ENCODE data around the gene EBP.
A peak's percentile ranks its signal among the peaks of the same experiment; 100 is the strongest.

EBP gene

GRCh38 chrX:48521353-48522243 lies at the start of gene EBP:
TSS of gene EBP (plus strand) at chrX:48521808. CDS start at chrX:48523772, 1,964 bp downstream.
- peak; percentile 63 to 66 for DNase-seq

GRCh38 chrX:48472225-48472624 lies 49.4 kb upstream of the EBP start:
- no peak for DNase-seq

DNA sequence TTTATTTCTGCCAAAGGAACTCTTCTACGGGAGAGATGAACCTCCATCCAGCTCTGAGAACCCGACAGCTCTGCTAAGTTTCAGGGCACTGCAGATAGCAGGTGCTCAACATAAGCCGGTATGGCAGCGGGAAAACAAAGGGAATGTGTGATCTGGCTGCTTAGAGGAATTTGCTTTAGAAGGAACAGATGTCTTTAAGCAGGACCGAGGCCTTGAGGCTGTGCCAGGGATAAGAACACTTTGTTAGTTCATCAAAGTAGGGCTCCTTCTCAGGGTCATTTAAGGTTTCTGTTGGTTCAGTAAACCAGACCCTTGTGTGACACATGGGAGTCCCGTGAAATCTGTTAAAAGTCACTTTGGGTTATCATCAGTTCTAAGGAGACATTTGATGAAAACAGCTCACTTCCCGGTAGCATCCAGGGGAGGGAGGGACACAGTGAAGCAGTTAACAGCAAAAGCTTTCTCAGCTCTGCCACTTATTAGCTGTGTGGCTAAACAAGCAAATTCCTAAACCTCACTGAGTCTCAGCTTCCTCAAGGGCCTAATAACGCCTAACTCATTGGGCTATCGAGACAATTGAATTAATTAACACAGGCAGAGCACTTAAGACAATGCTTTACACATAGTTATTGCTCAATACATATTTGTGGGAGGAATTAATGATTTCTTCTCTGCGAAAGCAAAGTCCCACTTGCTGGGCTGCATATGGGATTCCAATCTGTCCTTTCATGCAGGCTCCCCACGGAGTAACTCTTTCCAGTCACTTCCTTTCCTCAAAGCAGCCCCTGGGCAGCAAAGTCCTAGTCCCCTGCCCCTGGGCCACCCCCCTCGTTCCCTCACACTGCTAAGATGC lies 48.5 kb upstream of the EBP start:
- DNase-seq, result no peak

- DNase-seq, result no peak
These were observed 48.0 kb upstream of the EBP start for GRCh38 chrX:48473704-48473990.

DNA sequence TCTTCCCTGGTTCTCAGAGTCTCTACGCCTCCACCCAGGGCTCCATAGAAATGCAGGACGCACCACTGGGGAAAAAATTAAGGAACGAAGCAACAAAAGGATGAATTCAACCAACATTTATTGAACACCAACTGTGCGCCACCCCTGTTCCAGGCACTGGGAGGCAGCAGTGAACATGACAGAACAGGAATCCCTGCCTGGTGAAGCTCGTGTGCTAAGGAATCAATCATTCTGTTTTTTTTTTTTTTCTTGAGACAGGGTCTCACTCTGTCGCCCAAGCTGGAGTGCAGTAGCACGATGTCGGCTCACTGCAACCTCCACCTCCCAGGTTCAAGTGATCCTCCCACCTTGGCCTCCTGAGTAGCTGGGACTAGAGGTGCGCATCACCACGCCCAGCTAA lies 47.5 kb upstream of the EBP start:
- DNase-seq, result no peak

- no peak for DNase-seq
These were observed 47.0 kb upstream of the EBP start for GRCh38 chrX:48474581-48474980.

- DNase-seq, result no peak
These were observed 46.3 kb upstream of the EBP start for GRCh38 chrX:48475296-48475695.

- DNase-seq, result peak; percentile 82 to 85
These were observed 45.6 kb upstream of the EBP start, which contains the start of gene FTSJ1 for GRCh38 chrX:48475774-48476577. TSS of gene FTSJ1 (plus strand) at chrX:48476199. CDS start at chrX:48478048, 1,849 bp downstream.

- no peak for DNase-seq
These were observed 44.7 kb upstream of the EBP start for GRCh38 chrX:48476919-48477318.

DNA sequence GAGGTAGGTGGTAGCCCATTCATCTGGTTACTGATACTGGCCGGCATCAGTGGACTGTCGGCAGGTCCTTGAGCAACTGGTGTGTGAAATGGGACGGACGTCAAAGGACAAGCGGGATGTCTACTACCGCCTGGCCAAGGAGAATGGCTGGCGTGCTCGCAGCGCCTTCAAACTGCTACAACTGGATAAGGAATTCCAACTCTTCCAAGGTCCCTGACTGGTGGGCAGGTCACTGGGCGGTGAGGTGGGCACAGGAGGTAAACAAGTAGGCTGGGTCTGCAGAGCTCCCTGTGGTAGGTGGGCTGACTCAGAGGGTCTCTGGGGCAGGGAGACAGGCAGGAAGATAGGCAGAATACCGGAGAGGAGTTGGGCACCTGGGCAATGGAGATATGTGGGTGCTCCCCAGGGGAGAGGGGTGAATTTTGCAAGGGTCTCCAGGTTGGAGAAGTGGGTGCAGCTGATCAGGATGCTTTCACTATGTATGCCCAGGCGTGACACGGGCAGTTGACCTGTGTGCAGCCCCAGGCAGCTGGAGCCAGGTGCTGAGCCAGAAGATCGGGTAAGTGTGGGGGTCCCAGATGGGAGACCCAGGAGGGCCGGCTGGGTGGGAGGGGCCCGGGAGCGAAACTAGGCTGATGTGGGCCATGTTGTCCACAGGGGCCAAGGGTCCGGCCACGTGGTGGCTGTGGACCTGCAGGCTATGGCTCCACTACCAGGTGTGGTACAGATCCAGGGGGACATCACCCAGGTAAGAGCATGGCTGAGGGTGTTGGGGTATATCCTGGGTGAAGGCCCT lies 43.5 kb upstream of the EBP start:
- no peak for DNase-seq

DNA sequence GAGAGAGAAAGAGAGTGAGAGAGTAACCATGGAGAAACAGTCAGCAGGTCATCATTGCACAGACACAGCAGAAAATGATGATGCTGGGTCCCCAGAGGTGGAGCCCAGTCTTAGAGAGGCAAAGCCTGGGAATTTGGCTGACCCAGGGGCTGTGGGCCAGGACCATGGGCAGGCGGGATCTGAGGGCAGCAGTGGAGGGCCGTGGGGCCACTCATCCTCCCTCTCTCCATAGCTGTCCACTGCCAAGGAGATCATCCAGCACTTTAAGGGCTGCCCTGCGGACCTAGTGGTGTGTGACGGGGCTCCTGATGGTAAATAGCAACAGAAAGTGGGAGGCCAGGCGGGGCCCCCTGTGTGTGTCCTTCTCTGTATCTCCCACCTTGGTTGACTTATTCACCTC lies 42.8 kb upstream of the EBP start:
- DNase-seq, result no peak

DNA sequence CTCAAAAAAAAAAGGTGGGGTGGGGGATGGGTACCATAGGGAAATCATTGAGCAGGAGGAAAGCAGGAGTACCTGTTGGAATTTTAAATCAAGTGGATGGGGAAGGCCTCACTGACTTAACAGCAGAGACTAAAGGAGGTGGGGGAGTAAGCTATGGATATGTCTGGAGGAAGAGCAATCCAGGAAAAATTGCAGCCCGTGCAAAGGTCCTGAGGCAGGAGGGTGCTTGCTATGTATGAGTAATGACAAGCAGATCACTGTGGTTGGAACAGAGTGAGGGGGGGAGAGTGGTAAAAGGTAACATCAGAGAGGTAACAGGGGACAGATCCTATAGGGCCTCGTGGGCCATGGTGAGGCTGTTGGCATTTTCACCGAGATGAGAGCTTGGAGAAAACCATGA lies 41.5 kb upstream of the EBP start:
- DNase-seq, result no peak

DNA sequence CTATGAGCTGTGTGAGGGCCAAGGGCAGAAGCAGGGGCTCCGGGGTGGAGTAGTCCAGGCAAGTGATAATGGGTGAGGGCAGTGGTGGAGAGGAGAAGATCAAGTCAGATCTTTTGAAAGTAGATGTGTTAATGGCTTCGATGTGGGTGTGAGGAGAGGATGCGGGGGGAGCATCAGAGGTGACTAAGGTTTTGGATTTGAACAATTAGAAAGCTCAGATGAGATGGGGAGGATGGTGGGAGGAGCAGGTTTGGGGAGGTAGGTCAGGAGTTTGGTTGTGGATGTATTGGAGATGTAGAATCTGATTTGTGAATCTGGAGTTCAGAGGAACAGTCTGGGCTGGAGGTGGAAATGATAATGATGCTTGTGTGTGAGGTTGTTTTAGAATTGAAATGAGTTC lies 41.0 kb upstream of the EBP start:
- no peak for DNase-seq

GRCh38 chrX:48482526-48482925 lies 39.1 kb upstream of the EBP start:
- DNase-seq, result no peak

GRCh38 chrX:48487362-48487798 lies 34.2 kb upstream of the EBP start:
- DNase-seq, result no peak

DNA sequence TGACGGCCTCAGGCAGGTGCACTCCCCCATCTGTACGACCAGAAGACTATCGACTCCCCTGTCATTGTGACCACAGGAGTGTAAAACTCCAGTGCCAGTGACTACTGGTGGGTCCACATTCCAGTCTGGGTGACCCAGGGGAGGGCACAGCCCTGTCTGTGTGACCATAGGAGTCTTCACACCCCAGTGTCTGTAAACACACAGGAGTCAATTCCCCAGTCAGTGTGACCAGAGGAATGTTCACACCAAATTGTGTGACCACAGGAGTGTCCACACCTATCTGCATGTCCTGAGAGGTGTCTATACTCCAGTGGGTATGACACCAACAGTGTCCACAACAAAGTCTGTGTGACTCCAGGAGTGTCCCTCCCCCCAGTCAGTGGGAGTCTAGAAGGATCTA lies 33.6 kb upstream of the EBP start:
- DNase-seq, result no peak

DNA sequence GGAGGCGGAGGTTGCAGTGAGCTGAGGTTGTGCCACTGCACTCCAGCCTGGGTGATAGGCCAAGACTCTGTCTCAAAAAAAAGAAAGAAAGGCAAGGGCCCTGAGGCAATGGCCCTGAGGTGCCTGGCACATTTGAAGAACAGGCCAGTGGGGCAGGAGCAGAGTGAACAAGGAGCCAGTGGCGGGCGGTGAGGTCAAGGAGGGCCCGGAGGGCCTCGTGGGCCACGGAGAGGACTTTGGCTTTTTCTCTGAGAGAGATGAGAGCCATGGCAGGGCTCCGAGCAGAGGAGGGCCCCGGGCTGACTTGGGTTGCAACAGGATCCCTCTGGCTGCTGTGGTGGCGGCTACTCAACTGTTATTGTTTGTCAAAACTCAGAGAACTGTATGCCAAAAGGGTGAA lies 32.3 kb upstream of the EBP start:
- no peak for DNase-seq

- no peak for DNase-seq
These were observed 31.7 kb upstream of the EBP start for GRCh38 chrX:48489892-48490291.

DNA sequence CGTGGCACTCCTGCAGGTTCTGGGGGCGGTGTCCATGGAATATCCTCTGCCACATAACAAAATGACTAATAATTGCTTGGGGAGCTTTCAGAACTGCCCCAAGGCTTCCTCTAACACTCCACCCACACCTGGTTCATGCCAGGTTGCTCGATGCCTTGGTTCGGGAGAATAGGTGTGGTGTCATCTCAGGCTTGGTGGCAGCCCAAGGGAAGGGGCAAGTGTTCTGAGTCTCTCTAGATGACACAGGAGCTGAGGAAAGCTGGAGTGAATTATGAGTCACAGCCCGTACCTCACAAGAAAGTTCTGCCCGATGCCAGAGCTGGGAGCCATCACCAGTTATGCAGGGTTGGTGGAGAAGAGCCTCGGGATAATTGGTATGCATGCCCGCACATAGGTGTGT lies 30.9 kb upstream of the EBP start:
- DNase-seq, result no peak

- DNase-seq, result no peak
These were observed 29.8 kb upstream of the EBP start for GRCh38 chrX:48491809-48492208.

- DNase-seq, result no peak
These were observed 29.2 kb upstream of the EBP start for GRCh38 chrX:48492293-48492910.

GRCh38 chrX:48493890-48494364 lies 27.7 kb upstream of the EBP start:
- peak in 1 of 2 donors; percentile 15 for DNase-seq

Measured in hippocampal formation (tissue), 2 donors.